Astrocyte (in vitro differentiated cells and primary cell): ENCODE measurements around the gene PCDHB14. TPM values are rescaled to one million over a fixed set of nuclear protein-coding genes. Genes with fewer than 3 reads are reported as not detected.

Experiments
- DNase-seq: peaks from one replicate; pipeline ENCODE4 v3.0.0-alpha.2; 2010; ENCODE audit warnings: low read depth
- FAIRE-seq: peaks from 2 replicates; lab custom pipeline; 2011; peaks lifted over from hg19 to GRCh38; lab: Jason Lieb, UNC
- H2AFZ ChIP-seq: 2 replicates; pipeline ENCODE4 v1.6.0; 2012; ENCODE audit warnings: low read depth, low read length, inconsistent platforms
- H3K27ac ChIP-seq: 2 replicates; pipeline ENCODE4 v1.5.1; 2011; ENCODE audit warnings: low read depth, low read length, inconsistent platforms
- H3K27me3 ChIP-seq: 2 replicates; pipeline ENCODE4 v1.6.0; 2011; ENCODE audit warnings: low read length, inconsistent platforms; ENCODE audit not compliant: insufficient read depth
- H3K36me3 ChIP-seq: 2 replicates; pipeline ENCODE4 v1.5.1; 2011; ENCODE audit warnings: low read length, inconsistent platforms; ENCODE audit not compliant: insufficient read depth
- H3K4me1 ChIP-seq: 2 replicates; pipeline ENCODE4 v1.5.1; 2011; ENCODE audit warnings: low read length, inconsistent platforms; ENCODE audit not compliant: insufficient read depth
- H3K4me2 ChIP-seq: 2 replicates; pipeline ENCODE4 v1.6.0; 2012; ENCODE audit warnings: low read length, inconsistent platforms
- H3K4me3 ChIP-seq: 2 replicates; pipeline ENCODE4 v1.5.1; 2011; ENCODE audit warnings: low read depth, mild to moderate bottlenecking, low read length, inconsistent platforms; ENCODE audit not compliant: insufficient read depth
- H3K79me2 ChIP-seq: 2 replicates; pipeline ENCODE4 v1.6.0; 2012; ENCODE audit warnings: mild to moderate bottlenecking, low read length, inconsistent platforms; ENCODE audit not compliant: insufficient read depth
- H3K9ac ChIP-seq: 2 replicates; pipeline ENCODE4 v1.6.0; 2012; ENCODE audit warnings: mild to moderate bottlenecking, low read length, inconsistent platforms
- H3K9me3 ChIP-seq: 2 replicates; pipeline ENCODE4 v1.5.1; 2012; ENCODE audit warnings: low read depth, mild to moderate bottlenecking, low read length, inconsistent platforms; ENCODE audit not compliant: insufficient read depth
- H4K20me1 ChIP-seq: 2 replicates; pipeline ENCODE4 v1.6.0; 2012; ENCODE audit warnings: low read length, inconsistent platforms; ENCODE audit not compliant: insufficient read depth
- H3K27ac Mint-ChIP-seq: one replicate; pipeline ENCODE4 v1.8.0; 2021; ENCODE audit warnings: mild to moderate bottlenecking, mixed read lengths; ENCODE audit not compliant: unreplicated experiment
- H3K27me3 Mint-ChIP-seq: one replicate; pipeline ENCODE4 v1.8.0; 2021; ENCODE audit warnings: low read depth, mixed read lengths; ENCODE audit not compliant: unreplicated experiment
- H3K36me3 Mint-ChIP-seq: one replicate; pipeline ENCODE4 v1.8.0; 2021; ENCODE audit warnings: low read depth, mixed read lengths; ENCODE audit not compliant: unreplicated experiment
- H3K4me1 Mint-ChIP-seq: one replicate; pipeline ENCODE4 v1.8.0; 2021; ENCODE audit warnings: low read depth, mixed read lengths; ENCODE audit not compliant: unreplicated experiment
- H3K4me3 Mint-ChIP-seq: one replicate; pipeline ENCODE4 v1.8.0; 2021; ENCODE audit warnings: mild to moderate bottlenecking, moderate library complexity, mixed read lengths; ENCODE audit not compliant: unreplicated experiment
- H3K9me3 Mint-ChIP-seq: one replicate; pipeline ENCODE4 v1.8.0; 2021; ENCODE audit warnings: mild to moderate bottlenecking, mixed read lengths; ENCODE audit not compliant: unreplicated experiment
- CTCF ChIP-seq: IDR thresholded peaks from 2 replicates; pipeline ENCODE4 v1.5.1; 2011; ENCODE audit warnings: low read depth, mild to moderate bottlenecking, inconsistent platforms, low read length, moderate library complexity; ENCODE audit not compliant: insufficient read depth
- EZH2 ChIP-seq: IDR thresholded peaks from 2 replicates; pipeline ENCODE4 v1.6.1; 2012; ENCODE audit warnings: mild to moderate bottlenecking, low read length, inconsistent platforms; ENCODE audit not compliant: insufficient read depth
- total RNA-seq: library from RNA; stranded (reverse); gene quantifications from 2 replicates; pipeline ENCODE4 v1.2.1, GENCODE V29; 2021

PCDHB14 gene
- total RNA-seq, 1 donor from 2014 or later, result 6.4 TPM

- no peaks in the 10 kb centered on the region for H3K27me3 ChIP-seq
- H2AFZ ChIP-seq, result no peak overlapping the region
- TF ChIP-seq EZH2 (no peak), CTCF (no peak)
- FAIRE-seq (no peak), DNase-seq (no peak)
- peaks cover 30% of the 10 kb centered on the region for H3K9me3 Mint-ChIP-seq
- no peaks in the 10 kb centered on the region for H3K79me2 ChIP-seq
- H3K9me3 ChIP-seq, result peaks cover 8% of the 10 kb centered on the region
- no peak overlapping the region for H3K4me2 ChIP-seq
- H3K9ac ChIP-seq, result no peak overlapping the region
- no peaks in the 10 kb centered on the region for H3K4me1 Mint-ChIP-seq
- H3K4me3 Mint-ChIP-seq, result no peak overlapping the region
- H3K36me3 Mint-ChIP-seq, result peaks cover 26% of the 10 kb centered on the region
- no peak overlapping the region for H3K4me3 ChIP-seq
- H3K27ac Mint-ChIP-seq, result no peak overlapping the region
- no peaks in the 10 kb centered on the region for H4K20me1 ChIP-seq
- no peak overlapping the region for H3K27ac ChIP-seq
- H3K27me3 Mint-ChIP-seq, result no peaks in the 10 kb centered on the region
- H3K36me3 ChIP-seq, result no peaks in the 10 kb centered on the region
- H3K4me1 ChIP-seq, result no peaks in the 10 kb centered on the region
Observed at GRCh38 chr5:141272906-141273305, 49.8 kb downstream of the PCDHB14 start.

Other genes with a start within 250 kb of the PCDHB14 start
- not detected in 2 replicates for gene PCDHB1, start 172.0 kb upstream of the PCDHB14 start, total RNA-seq
- 44.3 and 50.7 TPM in 2 replicates for gene PCDHB2, start 128.7 kb upstream of the PCDHB14 start, total RNA-seq
- 3.6 and 3.9 TPM in 2 replicates for gene PCDHB3, start 122.9 kb upstream of the PCDHB14 start, total RNA-seq
- 1.0 and 1.1 TPM in 2 replicates for gene PCDHB4, start 101.5 kb upstream of the PCDHB14 start, total RNA-seq
- gene PCDHB5, start 88.1 kb upstream of the PCDHB14 start, total RNA-seq, result 8.7 and 9.7 TPM in 2 replicates
- gene PCDHB6, start 73.3 kb upstream of the PCDHB14 start, total RNA-seq, result 0.50 and 0.70 TPM in 2 replicates
- 0.79 and 1.0 TPM in 2 replicates for gene PCDHB7, start 50.7 kb upstream of the PCDHB14 start, total RNA-seq
- gene PCDHB8, start 45.6 kb upstream of the PCDHB14 start, total RNA-seq, result 4.9 and 5.3 TPM in 2 replicates
- gene PCDHB16, start 41.0 kb upstream of the PCDHB14 start, total RNA-seq, result 3.2 and 4.4 TPM in 2 replicates
- gene PCDHB9, start 36.2 kb upstream of the PCDHB14 start, total RNA-seq, result 3.6 and 5.3 TPM in 2 replicates
- 6.4 and 7.0 TPM in 2 replicates for gene PCDHB10, start 31.0 kb upstream of the PCDHB14 start, total RNA-seq
- gene PCDHB11, start 23.7 kb upstream of the PCDHB14 start, total RNA-seq, result 2.1 TPM in 2 replicates
- 0.87 and 1.2 TPM in 2 replicates for gene PCDHB12, start 14.6 kb upstream of the PCDHB14 start, total RNA-seq
- 3.3 TPM in 2 replicates for gene PCDHB13, start 9.4 kb upstream of the PCDHB14 start, total RNA-seq
- 1.3 and 1.6 TPM in 2 replicates for gene PCDHB15, start 22.1 kb downstream of the PCDHB14 start, total RNA-seq
- gene SLC25A2, start 80.7 kb downstream of the PCDHB14 start, total RNA-seq, result 0.19 and 0.25 TPM in 2 replicates
- 95.1 and 102 TPM in 2 replicates for gene TAF7, start 97.4 kb downstream of the PCDHB14 start, total RNA-seq
- 0.17 and 0.27 TPM in 2 replicates for gene PCDHGA1, start 107.2 kb downstream of the PCDHB14 start, total RNA-seq
- gene PCDHGA2, start 115.4 kb downstream of the PCDHB14 start, total RNA-seq, result 0.14 and 0.17 TPM in 2 replicates
- gene PCDHGA3, start 120.5 kb downstream of the PCDHB14 start, total RNA-seq, result 0.14 and 0.17 TPM in 2 replicates
- 1.0 and 1.5 TPM in 2 replicates for gene PCDHGB1, start 126.8 kb downstream of the PCDHB14 start, total RNA-seq
- gene PCDHGA4, start 131.7 kb downstream of the PCDHB14 start, total RNA-seq, result 0.48 and 0.50 TPM in 2 replicates
- gene PCDHGB2, start 136.7 kb downstream of the PCDHB14 start, total RNA-seq, result 1.4 TPM in 2 replicates
- 0.29 and 0.30 TPM in 2 replicates for gene PCDHGA5, start 140.8 kb downstream of the PCDHB14 start, total RNA-seq
- gene PCDHGB3, start 146.9 kb downstream of the PCDHB14 start, total RNA-seq, result 0.10 and 0.14 TPM in 2 replicates
- 0.22 and 0.41 TPM in 2 replicates for gene PCDHGA6, start 150.5 kb downstream of the PCDHB14 start, total RNA-seq
- 0.57 and 0.62 TPM in 2 replicates for gene PCDHGA7, start 159.4 kb downstream of the PCDHB14 start, total RNA-seq
- 13.6 and 15.7 TPM in 2 replicates for gene PCDHGB4, start 164.4 kb downstream of the PCDHB14 start, total RNA-seq
- gene PCDHGA8, start 169.3 kb downstream of the PCDHB14 start, total RNA-seq, result 1.0 and 1.2 TPM in 2 replicates
- gene PCDHGB5, start 174.6 kb downstream of the PCDHB14 start, total RNA-seq, result 1.1 and 2.1 TPM in 2 replicates
- 0.73 and 0.87 TPM in 2 replicates for gene PCDHGA9, start 179.4 kb downstream of the PCDHB14 start, total RNA-seq
- 18.4 and 19.9 TPM in 2 replicates for gene PCDHGB6, start 184.7 kb downstream of the PCDHB14 start, total RNA-seq
- gene PCDHGA10, start 189.6 kb downstream of the PCDHB14 start, total RNA-seq, result 34.0 and 41.6 TPM in 2 replicates
- 22.4 and 26.1 TPM in 2 replicates for gene PCDHGB7, start 194.3 kb downstream of the PCDHB14 start, total RNA-seq
- 5.3 and 5.8 TPM in 2 replicates for gene PCDHGA11, start 197.7 kb downstream of the PCDHB14 start, total RNA-seq
- 1.2 and 1.6 TPM in 2 replicates for gene PCDHGA12, start 207.2 kb downstream of the PCDHB14 start, total RNA-seq